Central memory CD8-positive, alpha-beta T cell (primary cell): ENCODE data around the gene ABHD12.
A peak's percentile ranks its signal among the peaks of the same experiment; 100 is the strongest.

Source experiments
- ATAC-seq: fragments of 150-1000 bp; cut with Tn5 transposase; replicated peaks from 2 replicates; pipeline ENCODE4 v1.10.0; 2022; ENCODE audit warnings: mild to moderate bottlenecking, moderate FRiP score, moderate number of reproducible peaks; ENCODE audit not compliant: poor library complexity, severe bottlenecking; ENCODE audit errors: extremely low read depth
- DNase-seq, 2 donors: peaks; one replicate each; pipeline ENCODE4 v3.0.0; 2021; ENCODE audit warnings: low spot score in 2 of 2
- H3K27ac Mint-ChIP-seq: one replicate; pipeline ENCODE4 v1.8.0; 2022; ENCODE audit warnings: low read depth, mild to moderate bottlenecking, moderate library complexity, mixed read lengths
- H3K27me3 Mint-ChIP-seq: one replicate; pipeline ENCODE4 v1.8.0; 2022; ENCODE audit warnings: mixed read lengths
- H3K36me3 Mint-ChIP-seq: one replicate; pipeline ENCODE4 v1.8.0; 2022; ENCODE audit warnings: mild to moderate bottlenecking, moderate library complexity, mixed read lengths; ENCODE audit not compliant: insufficient read depth
- H3K4me1 Mint-ChIP-seq: one replicate; pipeline ENCODE4 v1.8.0; 2022; ENCODE audit warnings: mixed read lengths
- H3K4me3 Mint-ChIP-seq: one replicate; pipeline ENCODE4 v1.8.0; 2022; ENCODE audit warnings: mild to moderate bottlenecking, moderate library complexity, mixed read lengths
- H3K9me3 Mint-ChIP-seq: one replicate; pipeline ENCODE4 v1.8.0; 2022; ENCODE audit warnings: mixed read lengths

The ABHD12 gene

GRCh38 chr20:25360631-25361286, 29.9 kb downstream of the ABHD12 start:
- peaks cover 36% of the 10 kb centered on the region for H3K4me1 Mint-ChIP-seq
- no peak for ATAC-seq
- DNase-seq, result no peak
- H3K4me3 Mint-ChIP-seq, result no peak overlapping the region
- no peak overlapping the region for H3K27ac Mint-ChIP-seq
- no peaks in the 10 kb centered on the region for H3K9me3 Mint-ChIP-seq
- H3K27me3 Mint-ChIP-seq, result no peaks in the 10 kb centered on the region
- peaks cover 2% of the 10 kb centered on the region for H3K36me3 Mint-ChIP-seq

- DNase-seq (no peak), ATAC-seq (no peak)
- no peaks in the 10 kb centered on the region for H3K9me3 Mint-ChIP-seq
- peaks cover 2% of the 10 kb centered on the region for H3K36me3 Mint-ChIP-seq
- no peak overlapping the region for H3K4me3 Mint-ChIP-seq
- peaks cover 33% of the 10 kb centered on the region for H3K4me1 Mint-ChIP-seq
- no peaks in the 10 kb centered on the region for H3K27me3 Mint-ChIP-seq
- H3K27ac Mint-ChIP-seq, result no peak overlapping the region
Observed at GRCh38 chr20:25356271-25356933, 34.2 kb downstream of the ABHD12 start.

- H3K27me3 Mint-ChIP-seq, result no peaks in the 10 kb centered on the region
- peaks cover 36% of the 10 kb centered on the region for H3K4me1 Mint-ChIP-seq
- H3K4me3 Mint-ChIP-seq, result no peak overlapping the region
- ATAC-seq, result no peak
- H3K9me3 Mint-ChIP-seq, result no peaks in the 10 kb centered on the region
- no peak overlapping the region for H3K27ac Mint-ChIP-seq
- DNase-seq, result no peak
- no peaks in the 10 kb centered on the region for H3K36me3 Mint-ChIP-seq
Observed at GRCh38 chr20:25355866-25356265, 34.8 kb downstream of the ABHD12 start.

- DNase-seq (no peak), ATAC-seq (no peak)
- Mint-ChIP-seq H3K4me3 (no peak overlapping the region), H3K27me3 (no peaks in the 10 kb centered on the region), H3K9me3 (no peaks in the 10 kb centered on the region), H3K4me1 (peaks cover 39% of the 10 kb centered on the region), H3K36me3 (no peaks in the 10 kb centered on the region), H3K27ac (no peak overlapping the region)
Observed at GRCh38 chr20:25355011-25355595, 35.5 kb downstream of the ABHD12 start.

- Mint-ChIP-seq H3K9me3 (no peaks in the 10 kb centered on the region), H3K36me3 (no peaks in the 10 kb centered on the region), H3K4me3 (no peak overlapping the region), H3K27me3 (no peaks in the 10 kb centered on the region), H3K4me1 (peaks cover 48% of the 10 kb centered on the region), H3K27ac (no peak overlapping the region)
- DNase-seq (no peak), ATAC-seq (no peak)
Observed at GRCh38 chr20:25353747-25354705, 36.6 kb downstream of the ABHD12 start.

GRCh38 chr20:25353353-25353746, 37.3 kb downstream of the ABHD12 start:
- Mint-ChIP-seq H3K27ac (no peak overlapping the region), H3K4me1 (peaks cover 45% of the 10 kb centered on the region)

GRCh38 chr20:25352746-25353145, 37.9 kb downstream of the ABHD12 start:
- no peaks in the 10 kb centered on the region for H3K27me3 Mint-ChIP-seq
- peaks cover 39% of the 10 kb centered on the region for H3K4me1 Mint-ChIP-seq
- no peaks in the 10 kb centered on the region for H3K9me3 Mint-ChIP-seq
- DNase-seq, result no peak
- no peak for ATAC-seq
- peaks cover 2% of the 10 kb centered on the region for H3K36me3 Mint-ChIP-seq
- no peak overlapping the region for H3K27ac Mint-ChIP-seq
- H3K4me3 Mint-ChIP-seq, result no peak overlapping the region

More at GRCh38 chr20:25353353-25353746, 37.3 kb downstream of the ABHD12 start:
- no peak overlapping the region for H3K4me3 Mint-ChIP-seq
- H3K36me3 Mint-ChIP-seq, result no peaks in the 10 kb centered on the region
- no peak for ATAC-seq
- no peaks in the 10 kb centered on the region for H3K9me3 Mint-ChIP-seq
- no peak for DNase-seq
- no peaks in the 10 kb centered on the region for H3K27me3 Mint-ChIP-seq

GRCh38 chr20:25351024-25351360, 39.6 kb downstream of the ABHD12 start:
- H3K27ac Mint-ChIP-seq, result no peak overlapping the region
- no peaks in the 10 kb centered on the region for H3K27me3 Mint-ChIP-seq
- no peak overlapping the region for H3K4me3 Mint-ChIP-seq
- DNase-seq, result no peak
- ATAC-seq, result no peak
- peaks cover 33% of the 10 kb centered on the region for H3K4me1 Mint-ChIP-seq
- H3K36me3 Mint-ChIP-seq, result peaks cover 2% of the 10 kb centered on the region
- no peaks in the 10 kb centered on the region for H3K9me3 Mint-ChIP-seq

GRCh38 chr20:25346349-25346748, 44.3 kb downstream of the ABHD12 start:
- no peaks in the 10 kb centered on the region for H3K9me3 Mint-ChIP-seq
- no peak for DNase-seq
- no peaks in the 10 kb centered on the region for H3K27me3 Mint-ChIP-seq
- H3K36me3 Mint-ChIP-seq, result peaks cover 2% of the 10 kb centered on the region
- ATAC-seq, result peak; percentile 88
- peaks cover 57% of the 10 kb centered on the region for H3K4me1 Mint-ChIP-seq
- no peak overlapping the region for H3K4me3 Mint-ChIP-seq
- no peak overlapping the region for H3K27ac Mint-ChIP-seq

GRCh38 chr20:25345721-25346120, 44.9 kb downstream of the ABHD12 start:
- no peak overlapping the region for H3K4me3 Mint-ChIP-seq
- H3K36me3 Mint-ChIP-seq, result peaks cover 2% of the 10 kb centered on the region
- H3K27ac Mint-ChIP-seq, result no peak overlapping the region
- no peak for ATAC-seq
- H3K4me1 Mint-ChIP-seq, result peaks cover 59% of the 10 kb centered on the region
- no peaks in the 10 kb centered on the region for H3K27me3 Mint-ChIP-seq
- no peaks in the 10 kb centered on the region for H3K9me3 Mint-ChIP-seq
- DNase-seq, result no peak

- Mint-ChIP-seq H3K27ac (no peak overlapping the region), H3K27me3 (no peaks in the 10 kb centered on the region), H3K4me3 (no peak overlapping the region), H3K4me1 (peaks cover 57% of the 10 kb centered on the region), H3K36me3 (peaks cover 2% of the 10 kb centered on the region), H3K9me3 (no peaks in the 10 kb centered on the region)
- ATAC-seq (no peak), DNase-seq (no peak)
Observed at GRCh38 chr20:25344634-25345033, 46.0 kb downstream of the ABHD12 start.
